ENCODE data around the gene LPGAT1.

LPGAT1 gene

GRCh38 chr1:211813590-211813989 is 17.0 kb downstream of the LPGAT1 start:
- no peak for TF ChIP-seq CTCF (conservative IDR thresholded peaks at IDR 0.05; ENCODE audit: low read depth, low read length)
- DNase-seq (ENCODE audit: low read depth), result peak; percentile 89
- H3K4me3 ChIP-seq (ENCODE audit: low read depth, low read length), result no peak overlapping the region

DNA sequence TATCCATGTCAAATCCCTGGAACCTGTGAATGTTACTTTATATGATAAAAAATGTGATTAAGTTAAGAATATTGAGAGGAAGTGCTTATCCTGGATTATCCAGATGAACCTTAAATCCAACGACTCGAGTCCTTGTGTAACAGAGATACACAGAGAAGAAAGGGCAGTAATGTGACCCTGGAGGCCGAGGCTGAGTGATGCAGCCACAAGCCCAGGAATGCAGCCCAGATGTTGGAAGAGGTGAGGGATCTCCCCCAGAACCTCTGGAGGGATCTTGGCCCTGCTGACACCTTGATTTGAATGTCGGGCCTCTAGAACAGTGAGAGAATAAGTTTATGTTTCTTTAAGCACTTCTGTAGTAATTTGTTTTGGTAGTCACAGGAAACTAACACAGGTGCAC is 18.0 kb downstream of the LPGAT1 start:
- H3K4me3 ChIP-seq (ENCODE audit: low read depth, low read length), result no peak overlapping the region
- no peak for DNase-seq (ENCODE audit: low read depth)
- TF ChIP-seq CTCF (conservative IDR thresholded peaks at IDR 0.05; ENCODE audit: low read depth, low read length), result no peak

DNA sequence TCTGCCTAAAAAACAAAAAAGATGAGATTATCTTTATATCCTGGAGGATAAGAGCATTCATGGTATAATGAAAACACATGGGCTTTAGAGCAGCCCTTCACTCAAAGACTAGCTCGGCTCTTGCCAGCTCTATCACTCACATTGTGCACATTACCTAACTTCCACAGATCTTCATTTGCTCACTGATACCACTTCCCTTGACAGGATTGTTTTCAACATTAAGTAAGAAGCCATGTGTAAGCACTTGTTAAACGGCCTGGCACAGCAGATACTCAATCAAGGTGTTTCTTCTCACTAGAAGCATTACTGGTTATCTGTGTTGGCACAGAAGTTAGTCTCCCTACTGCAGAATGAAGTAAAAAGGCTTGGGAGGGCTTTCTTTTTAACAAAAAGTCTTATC is 18.7 kb downstream of the LPGAT1 start:
- no peak overlapping the region for H3K4me3 ChIP-seq (ENCODE audit: low read depth, low read length)
- no peak for TF ChIP-seq CTCF (conservative IDR thresholded peaks at IDR 0.05; ENCODE audit: low read depth, low read length)
- DNase-seq (ENCODE audit: low read depth), result no peak

GRCh38 chr1:211811126-211811525 is 19.4 kb downstream of the LPGAT1 start:
- H3K4me3 ChIP-seq (ENCODE audit: low read depth, low read length), result no peak overlapping the region
- TF ChIP-seq CTCF (conservative IDR thresholded peaks at IDR 0.05; ENCODE audit: low read depth, low read length), result no peak
- no peak for DNase-seq (ENCODE audit: low read depth)

DNA sequence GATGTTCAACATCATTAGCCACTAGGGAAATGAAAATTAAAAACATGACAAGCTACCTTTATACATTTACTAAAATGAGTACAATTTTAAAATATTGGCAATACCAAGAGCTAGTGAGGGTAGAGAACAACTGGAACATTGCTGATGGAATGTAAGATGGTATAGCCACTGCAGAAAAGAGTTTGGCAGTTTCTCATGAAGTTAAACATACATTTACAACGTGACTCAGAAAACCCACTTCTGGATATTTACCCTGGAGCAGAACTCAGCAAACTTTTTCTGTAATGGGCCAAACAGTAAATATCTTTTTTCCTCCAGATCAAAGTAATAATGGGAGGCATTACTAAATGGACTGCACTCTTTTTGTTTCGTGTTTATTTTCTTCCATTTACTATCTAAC is 22.1 kb downstream of the LPGAT1 start:
- TF ChIP-seq CTCF (conservative IDR thresholded peaks at IDR 0.05; ENCODE audit: low read depth, low read length), result no peak
- DNase-seq (ENCODE audit: low read depth), result no peak
- no peak overlapping the region for H3K4me3 ChIP-seq (ENCODE audit: low read depth, low read length)

DNA sequence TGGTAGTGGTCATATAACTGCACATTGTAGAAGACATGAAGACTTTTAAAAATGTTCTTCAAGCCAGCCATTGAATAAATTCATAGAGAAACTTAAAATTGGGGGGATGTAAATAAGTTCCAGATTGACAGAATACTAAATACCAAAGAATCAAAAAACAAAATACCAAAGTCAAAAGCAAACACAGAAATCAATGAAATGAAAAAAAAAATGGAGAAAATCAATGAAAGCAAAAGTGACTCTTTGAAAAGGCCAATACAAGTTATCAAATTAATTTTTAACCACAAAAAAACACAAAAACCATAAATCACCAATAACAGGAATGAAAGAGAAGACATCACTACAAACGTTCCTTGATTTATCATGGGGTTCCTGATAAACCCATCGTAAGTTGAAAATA is 25.6 kb downstream of the LPGAT1 start:
- TF ChIP-seq CTCF (conservative IDR thresholded peaks at IDR 0.05; ENCODE audit: low read depth, low read length), result no peak
- H3K4me3 ChIP-seq (ENCODE audit: low read depth, low read length), result no peak overlapping the region
- DNase-seq (ENCODE audit: low read depth), result no peak

DNA sequence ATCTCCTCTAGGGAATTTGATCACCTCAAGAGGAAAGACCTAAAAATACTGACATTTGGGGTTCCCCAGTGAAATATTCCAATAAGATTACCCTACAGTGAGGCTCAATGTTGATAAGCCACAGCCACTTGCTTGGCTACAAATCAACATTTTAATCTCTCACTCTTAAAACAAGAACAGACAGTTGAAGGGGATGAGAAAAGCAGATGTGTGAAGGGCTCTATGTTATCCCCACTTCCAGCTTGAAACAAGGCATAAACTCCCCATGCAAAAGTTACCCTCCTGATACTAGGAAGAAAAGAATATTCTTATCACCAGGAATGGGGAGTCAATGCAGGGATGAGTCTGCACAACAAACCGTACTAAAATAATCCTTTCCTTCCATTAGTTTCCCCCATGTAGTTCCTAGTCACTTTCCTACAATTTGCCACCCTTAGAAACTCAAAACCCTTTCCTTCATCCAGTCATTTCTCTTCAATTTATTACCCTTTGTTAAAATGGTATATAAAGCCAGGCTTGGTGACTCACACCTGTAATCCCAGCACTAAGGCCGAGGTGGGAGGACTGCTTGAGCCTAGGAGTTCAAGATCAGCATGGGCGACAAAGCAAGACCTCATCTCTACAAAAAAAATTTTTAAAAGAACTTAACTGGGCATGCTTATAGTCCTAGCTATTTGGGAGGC is 29.5 kb downstream of the LPGAT1 start:
- no peak overlapping the region for H3K4me3 ChIP-seq (ENCODE audit: low read depth, low read length)
- no peak for TF ChIP-seq CTCF (conservative IDR thresholded peaks at IDR 0.05; ENCODE audit: low read depth, low read length)
- no peak for DNase-seq (ENCODE audit: low read depth)

Data from choroid plexus epithelial cell (primary cell).